Erythroblast (primary cell): ENCODE measurements around the gene SCARB1.

Source experiments
- DNase-seq, 2 experiments: peaks; one replicate each; lab custom pipeline; 2025; lab: John Stamatoyannopoulos, UW
- GATA1 ChIP-seq: IDR thresholded peaks from 2 replicates; pipeline ENCODE4 v1.6.1; 2011; ENCODE audit warnings: low read depth, mild to moderate bottlenecking, control low read depth, low read length, moderate library complexity
- POLR2A ChIP-seq: IDR thresholded peaks from 2 replicates; pipeline ENCODE4 v1.6.1; 2011; ENCODE audit warnings: mild to moderate bottlenecking, low read length

SCARB1 gene

GRCh38 chr12:124874988-124875802 lies 11.5 kb upstream of the SCARB1 start:
- TF ChIP-seq POLR2A (no peak), GATA1 (no peak)
- peak; percentile 23 to 52 for DNase-seq

GRCh38 chr12:124874188-124874587 lies 10.5 kb upstream of the SCARB1 start:
- no peak for TF ChIP-seq POLR2A
- TF ChIP-seq GATA1, result no peak
- DNase-seq, result no peak

- no peak for TF ChIP-seq GATA1
- TF ChIP-seq POLR2A, result no peak
- no peak for DNase-seq
These were observed 8.5 kb upstream of the SCARB1 start for GRCh38 chr12:124872068-124872719.

- no peak for TF ChIP-seq GATA1
- no peak for DNase-seq
These were observed 7.6 kb upstream of the SCARB1 start for GRCh38 chr12:124871297-124871696.

GRCh38 chr12:124870515-124870914 lies 6.9 kb upstream of the SCARB1 start:
- TF ChIP-seq POLR2A (no peak), GATA1 (no peak)
- DNase-seq, result no peak

- peak; percentile 89 to 90 for DNase-seq
- TF ChIP-seq GATA1 (no peak), POLR2A (peak; percentile 99)
These were observed 5.5 kb upstream of the SCARB1 start for GRCh38 chr12:124869059-124869665.

- TF ChIP-seq POLR2A (no peak), GATA1 (no peak)
- DNase-seq, result peak in 1 of 2 experiments; percentile 49
These were observed 4.8 kb upstream of the SCARB1 start for GRCh38 chr12:124868252-124869058.

- TF ChIP-seq GATA1 (no peak), POLR2A (peak; percentile 65)
- peak; percentile 86 to 88 for DNase-seq
These were observed 3.8 kb upstream of the SCARB1 start for GRCh38 chr12:124867401-124867930.

GRCh38 chr12:124866883-124867400 lies 3.3 kb upstream of the SCARB1 start:
- TF ChIP-seq POLR2A, result no peak
- no peak for TF ChIP-seq GATA1
- peak; percentile 42 to 65 for DNase-seq

- no peak for TF ChIP-seq POLR2A
- no peak for TF ChIP-seq GATA1
- DNase-seq, result peak in 1 of 2 experiments; percentile 23
These were observed 2.7 kb upstream of the SCARB1 start for GRCh38 chr12:124866195-124866882.

GRCh38 chr12:124865728-124866127 lies 2.1 kb upstream of the SCARB1 start:
- TF ChIP-seq POLR2A, result no peak
- no peak for TF ChIP-seq GATA1
- DNase-seq, result peak in 1 of 2 experiments; percentile 14

GRCh38 chr12:124864326-124864752 lies 675 bp upstream of the SCARB1 start:
- DNase-seq, result peak in 1 of 2 experiments; percentile 38
- TF ChIP-seq GATA1, result no peak
- TF ChIP-seq POLR2A, result peak; percentile 6
